Stromal cell of bone marrow (primary cell): ENCODE measurements around the gene KRTAP2-2.
A peak's percentile ranks its signal among the peaks of the same experiment; 100 is the strongest.
"Not testable (repeated sequence)": the region's sequence is repeated elsewhere in the genome, so short reads cannot be mapped to it uniquely, and the experiment has no call there.

Source experiments
- DNase-seq: peaks from one replicate; pipeline ENCODE4 v3.0.0-alpha.2; 2012; ENCODE audit warnings: low read depth

KRTAP2-2 gene

DNA sequence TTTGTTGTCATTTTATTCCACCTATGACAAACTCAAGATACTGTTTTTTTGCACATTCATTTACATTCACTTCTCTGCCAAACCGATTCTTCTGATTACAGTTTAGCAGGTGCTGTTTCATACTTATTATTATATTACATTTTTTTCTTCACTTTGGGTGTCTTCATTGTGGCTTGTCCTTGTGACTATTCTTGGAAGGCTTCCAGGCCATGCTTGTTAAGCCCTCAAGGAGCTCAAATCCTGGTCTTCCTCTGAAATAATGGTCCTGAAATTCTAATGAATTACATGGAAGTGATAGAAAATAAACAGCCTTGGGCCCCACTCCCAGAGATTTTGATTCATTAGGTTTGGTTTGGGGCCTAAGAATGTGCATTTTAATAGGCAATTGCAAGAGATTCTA lies 9.3 kb upstream of the KRTAP2-2 start:
- DNase-seq = no peak

DNA sequence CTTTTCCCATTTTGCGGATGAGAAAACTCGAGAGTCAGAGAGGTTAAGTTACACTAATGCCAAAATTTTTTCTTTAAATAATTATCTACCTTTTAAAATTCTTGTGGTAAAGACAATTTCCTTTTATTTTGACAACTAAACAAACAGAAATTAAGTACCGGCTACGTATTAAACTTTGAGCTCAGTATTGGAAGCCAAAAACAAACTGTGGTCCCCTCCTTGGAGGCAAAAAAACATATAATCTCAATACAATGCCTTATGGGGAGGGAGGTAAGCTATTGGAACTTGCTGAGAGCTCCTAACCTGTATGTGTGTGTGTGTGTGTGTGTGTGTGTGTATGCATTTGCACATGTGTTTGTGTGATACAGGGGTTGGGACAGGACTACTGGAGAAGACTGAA lies 8.4 kb upstream of the KRTAP2-2 start:
- DNase-seq = no peak

DNA sequence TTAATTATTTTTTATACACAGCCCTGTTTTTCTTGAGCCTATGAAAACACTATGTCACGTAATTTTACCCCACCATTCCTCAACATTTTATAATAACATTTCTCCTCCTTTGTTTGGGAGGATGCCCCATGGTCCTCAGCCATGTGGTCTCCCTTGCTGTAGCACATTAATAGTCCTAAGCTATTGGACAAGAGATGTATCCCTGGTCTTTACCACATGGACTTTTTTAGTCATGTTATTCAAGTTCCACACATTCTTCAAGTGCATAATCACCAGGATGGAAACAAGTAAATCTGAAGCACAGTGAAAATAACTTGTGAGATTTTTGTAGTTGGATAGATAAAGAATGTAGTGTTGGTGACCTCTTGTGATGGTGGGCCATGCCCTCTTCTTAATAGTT lies 6.9 kb upstream of the KRTAP2-2 start:
- DNase-seq = peak; percentile 88

DNA sequence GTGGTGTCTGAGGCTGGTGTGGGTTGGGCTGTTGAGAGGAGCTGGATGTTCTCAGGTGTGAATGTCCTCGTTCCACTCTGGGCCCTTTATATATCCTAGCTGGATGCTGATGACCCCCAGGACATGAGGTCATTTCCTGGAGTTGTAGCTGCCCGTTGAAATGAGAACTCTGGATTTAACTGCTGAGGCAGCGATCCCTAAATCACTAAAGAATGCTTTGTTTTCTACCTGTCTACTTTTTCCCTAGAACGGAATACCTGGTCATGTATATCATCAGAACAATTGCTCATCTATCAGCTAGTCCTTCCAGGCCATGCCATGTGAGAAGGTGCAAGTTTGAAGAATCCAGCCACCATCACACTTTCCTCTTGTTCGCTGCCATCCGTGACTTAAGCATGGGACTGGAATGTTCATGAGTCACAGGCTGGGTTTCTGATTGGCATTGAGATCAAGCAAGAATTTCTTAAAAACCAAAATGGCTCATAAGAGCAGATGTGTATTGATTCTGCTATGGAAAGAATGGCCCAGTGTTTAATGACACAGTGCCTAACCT lies 5.1 kb upstream of the KRTAP2-2 start, which contains the start of gene KRTAP2-3:
TSS of gene KRTAP2-3 (minus strand) at position 63 of the 553 bp plus-strand sequence. CDS start 64 bp downstream, outside the sequence.
- peak; percentile 88 for DNase-seq

DNA sequence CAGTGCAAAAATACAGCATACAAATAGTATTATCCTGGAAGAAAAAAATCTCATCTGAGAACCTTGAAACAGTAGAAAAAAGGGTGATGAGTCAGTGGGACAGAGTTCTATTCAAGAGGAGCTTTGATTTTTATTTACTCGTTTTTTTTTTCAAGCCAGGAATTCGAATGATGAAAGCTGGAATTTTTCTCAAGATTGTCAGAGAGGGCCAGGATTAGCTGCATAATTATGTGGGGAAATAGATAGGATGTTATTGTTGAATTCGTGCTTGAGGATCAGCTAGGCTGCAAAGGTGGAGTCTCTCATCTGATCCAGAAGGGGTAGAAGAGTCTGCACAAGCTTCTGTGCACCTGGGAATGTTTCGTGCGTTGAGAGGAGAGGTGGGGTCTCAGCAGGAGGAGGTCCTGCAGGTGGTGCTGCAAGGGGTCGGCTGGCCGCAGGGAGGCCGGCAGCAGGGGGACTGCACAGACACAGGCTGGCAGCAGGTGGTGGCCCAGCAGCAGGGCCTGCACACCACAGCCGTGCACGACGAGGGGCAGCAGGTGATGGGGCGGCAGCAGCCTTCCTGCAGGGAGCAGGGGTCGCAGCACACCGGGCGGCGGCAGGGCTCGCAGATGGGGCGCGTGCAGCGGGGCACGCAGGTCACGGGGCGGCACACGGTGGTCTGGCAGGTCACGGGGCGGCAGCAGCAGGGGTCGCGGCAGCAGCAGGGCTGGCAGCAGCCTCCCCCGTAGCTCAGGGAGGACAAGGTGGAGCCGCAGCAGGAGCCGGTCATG lies 4.4 kb upstream of the KRTAP2-2 start:
- peak; percentile 73 for DNase-seq

DNA sequence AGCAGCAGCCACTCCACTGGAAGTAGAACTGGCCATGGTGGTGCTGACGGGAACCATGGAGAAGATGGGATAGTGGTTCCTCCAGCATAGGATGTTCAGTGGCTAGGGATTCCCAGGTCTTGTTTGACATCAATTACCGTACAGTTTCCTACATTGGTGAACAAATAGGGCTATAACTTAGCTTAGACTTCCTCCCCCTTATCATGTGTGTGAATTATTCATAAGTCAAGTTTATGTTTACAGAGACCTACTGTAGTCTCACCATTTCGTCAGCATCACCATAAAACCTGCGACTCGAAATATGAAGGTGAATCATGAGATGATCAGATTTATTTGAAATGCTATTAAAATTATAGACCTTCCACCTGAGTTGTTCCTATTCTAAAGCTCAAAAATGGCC lies 3.7 kb upstream of the KRTAP2-2 start:
- DNase-seq = no peak

DNA sequence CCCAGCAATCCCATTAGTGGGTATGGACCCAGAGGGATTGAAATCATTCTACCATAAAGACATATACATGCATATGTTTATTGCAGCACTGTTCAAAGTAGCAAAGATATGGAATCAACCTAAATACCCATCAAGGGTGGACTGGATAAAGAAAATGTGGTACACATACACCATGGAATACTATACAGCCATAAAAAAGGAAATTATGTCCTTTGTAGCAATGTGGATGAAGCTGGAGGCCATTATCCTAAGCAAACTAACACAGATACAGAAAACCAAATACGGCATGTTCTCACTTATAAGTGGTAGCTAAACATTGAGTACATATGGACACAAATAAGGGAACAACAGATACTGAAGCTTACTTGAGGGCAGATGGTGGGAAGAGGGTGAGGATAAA lies 2.5 kb upstream of the KRTAP2-2 start:
- no peak for DNase-seq

DNA sequence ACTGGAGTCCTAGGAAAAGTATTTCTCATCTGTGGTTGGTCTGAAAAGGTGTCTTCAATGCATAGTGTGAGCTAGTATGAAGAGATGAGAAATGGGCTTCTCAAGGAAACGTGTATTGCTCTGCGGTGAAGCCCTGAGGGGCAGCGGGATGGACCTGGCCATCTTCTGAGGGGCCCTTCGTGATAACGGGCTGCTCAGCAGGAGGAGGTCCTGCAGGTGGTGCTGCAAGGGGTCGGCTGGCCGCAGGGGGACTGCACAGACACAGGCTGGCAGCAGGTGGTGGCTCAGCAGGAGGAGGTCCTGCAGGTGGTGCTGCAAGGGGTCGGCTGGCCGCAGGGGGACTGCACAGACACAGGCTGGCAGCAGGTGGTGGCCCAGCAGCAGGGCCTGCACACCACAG lies 474 bp downstream of the KRTAP2-2 start:
- DNase-seq = not testable (repeated sequence)

DNA sequence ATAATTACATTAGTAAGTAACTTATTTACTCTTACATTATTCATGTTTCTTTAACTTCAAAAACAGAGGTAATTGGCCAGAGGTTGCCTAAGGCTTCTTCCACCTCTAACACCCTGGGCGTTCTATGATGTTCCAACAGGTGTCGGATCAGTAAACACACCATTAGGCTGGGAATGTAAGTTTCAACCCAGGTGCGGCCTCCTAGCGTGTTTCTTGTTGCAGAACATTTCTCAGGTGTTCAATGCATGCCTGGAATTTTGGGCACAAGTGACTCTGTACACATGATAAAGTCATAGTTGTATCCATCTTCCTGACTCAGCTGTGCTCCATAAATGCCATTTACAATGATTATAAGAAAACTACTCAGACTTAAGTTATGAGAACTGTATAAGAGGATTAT lies 1.0 kb downstream of the KRTAP2-2 start:
- no peak for DNase-seq

DNA sequence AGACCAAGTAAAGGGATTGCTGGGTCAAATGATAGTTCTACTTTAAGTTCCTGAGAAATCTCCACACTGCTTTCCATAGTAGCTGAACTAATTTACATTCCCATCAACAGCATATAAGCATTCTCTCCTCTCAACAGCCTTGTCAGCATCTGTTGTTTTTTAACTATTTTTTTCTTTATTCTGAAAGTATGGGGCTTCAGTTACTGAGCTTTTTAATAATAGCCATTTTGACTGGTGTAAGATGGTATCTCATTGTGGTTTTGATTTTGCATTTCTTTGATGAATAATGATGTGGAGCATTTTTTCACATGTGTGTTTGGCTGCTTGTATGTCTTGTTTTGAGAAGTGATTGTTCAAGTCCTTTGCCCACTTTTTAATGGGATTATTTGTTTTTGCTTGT lies 2.5 kb downstream of the KRTAP2-2 start:
- DNase-seq = no peak

DNA sequence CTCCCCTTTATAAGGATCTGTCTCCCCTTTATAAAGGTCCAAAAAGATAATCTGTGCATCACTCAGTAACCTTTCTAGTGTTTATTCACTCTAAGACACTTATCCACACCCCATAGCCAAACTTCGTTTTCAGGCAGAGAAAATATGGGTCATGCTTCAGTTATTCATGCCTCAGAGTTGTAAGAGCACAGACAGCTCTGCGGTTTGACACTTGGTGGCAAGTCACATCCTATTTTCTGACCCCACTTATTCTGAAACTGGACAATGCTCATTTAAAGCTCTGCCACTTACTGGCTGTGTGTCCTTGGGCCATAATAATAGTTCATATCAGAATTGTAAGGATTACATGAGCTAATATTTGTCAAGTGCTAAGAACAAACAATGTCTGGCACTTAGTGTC lies 5.9 kb downstream of the KRTAP2-2 start:
- peak; percentile 57 for DNase-seq

DNA sequence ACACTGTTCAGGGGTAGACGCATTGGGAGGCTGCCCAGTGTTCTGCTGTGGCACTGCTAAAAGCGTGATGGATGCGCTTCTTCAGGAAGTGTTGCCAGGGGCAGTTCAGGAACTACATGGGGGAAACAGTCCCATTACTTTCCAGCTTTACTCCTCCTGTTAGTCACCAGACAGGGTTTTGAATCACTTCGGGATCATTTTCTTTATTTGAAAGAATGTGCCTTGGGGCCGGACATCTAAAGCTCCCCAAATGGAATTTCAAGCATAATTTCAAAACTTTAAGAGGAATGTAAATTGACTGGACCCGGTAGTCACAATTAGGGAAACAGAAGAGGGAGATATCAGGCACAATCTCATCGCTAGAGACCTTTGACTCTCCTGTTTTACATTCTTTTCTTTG lies 6.6 kb downstream of the KRTAP2-2 start:
- no peak for DNase-seq

DNA sequence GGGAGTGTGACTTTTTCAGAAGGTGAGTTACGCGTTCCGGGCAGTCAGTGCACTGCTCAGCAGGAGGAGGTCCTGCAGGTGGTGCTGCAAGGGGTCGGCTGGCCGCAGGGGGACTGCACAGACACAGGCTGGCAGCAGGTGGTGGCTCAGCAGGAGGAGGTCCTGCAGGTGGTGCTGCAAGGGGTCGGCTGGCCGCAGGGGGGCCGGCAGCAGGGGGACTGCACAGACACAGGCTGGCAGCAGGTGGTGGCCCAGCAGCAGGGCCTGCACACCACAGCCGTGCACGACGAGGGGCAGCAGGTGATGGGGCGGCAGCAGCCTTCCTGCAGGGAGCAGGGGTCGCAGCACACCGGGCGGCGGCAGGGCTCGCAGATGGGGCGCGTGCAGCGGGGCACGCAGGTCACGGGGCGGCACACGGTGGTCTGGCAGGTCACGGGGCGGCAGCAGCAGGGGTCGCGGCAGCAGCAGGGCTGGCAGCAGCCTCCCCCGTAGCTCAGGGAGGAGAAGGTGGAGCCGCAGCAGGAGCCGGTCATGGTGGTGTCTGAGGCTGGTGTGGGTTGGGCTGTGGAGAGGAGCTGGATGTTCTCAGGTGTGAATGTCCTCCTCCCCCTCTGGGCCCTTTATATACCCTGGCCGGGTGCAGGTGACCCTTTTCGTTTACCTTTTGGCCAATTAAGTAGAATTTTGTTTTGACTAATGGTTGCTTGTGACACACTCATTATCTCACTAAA lies 8.1 kb downstream of the KRTAP2-2 start, which contains the start of gene KRTAP2-1:
TSS of gene KRTAP2-1 (minus strand) at position 582 of the 731 bp plus-strand sequence. CDS start at position 533, 49 bp downstream.
- DNase-seq = not testable (repeated sequence)

DNA sequence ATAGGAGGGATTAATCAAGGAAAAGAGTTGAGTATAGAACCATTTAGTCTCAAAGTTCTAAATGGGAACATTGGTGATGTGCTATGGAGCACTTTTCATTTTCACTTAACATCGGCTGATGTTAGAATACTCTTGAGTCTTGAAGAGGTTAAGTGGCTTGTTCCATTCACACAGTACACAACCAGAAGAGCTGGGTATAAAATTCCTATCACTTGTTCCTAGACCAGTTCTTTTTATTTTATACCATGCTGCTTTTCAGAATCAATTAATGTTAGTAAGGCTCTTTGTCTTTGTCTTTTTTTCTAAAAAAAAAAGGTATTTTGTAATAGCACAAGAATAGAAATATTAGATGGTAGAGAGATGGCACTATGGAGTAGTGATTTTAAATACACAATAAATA lies 12.1 kb downstream of the KRTAP2-2 start:
- no peak for DNase-seq

DNA sequence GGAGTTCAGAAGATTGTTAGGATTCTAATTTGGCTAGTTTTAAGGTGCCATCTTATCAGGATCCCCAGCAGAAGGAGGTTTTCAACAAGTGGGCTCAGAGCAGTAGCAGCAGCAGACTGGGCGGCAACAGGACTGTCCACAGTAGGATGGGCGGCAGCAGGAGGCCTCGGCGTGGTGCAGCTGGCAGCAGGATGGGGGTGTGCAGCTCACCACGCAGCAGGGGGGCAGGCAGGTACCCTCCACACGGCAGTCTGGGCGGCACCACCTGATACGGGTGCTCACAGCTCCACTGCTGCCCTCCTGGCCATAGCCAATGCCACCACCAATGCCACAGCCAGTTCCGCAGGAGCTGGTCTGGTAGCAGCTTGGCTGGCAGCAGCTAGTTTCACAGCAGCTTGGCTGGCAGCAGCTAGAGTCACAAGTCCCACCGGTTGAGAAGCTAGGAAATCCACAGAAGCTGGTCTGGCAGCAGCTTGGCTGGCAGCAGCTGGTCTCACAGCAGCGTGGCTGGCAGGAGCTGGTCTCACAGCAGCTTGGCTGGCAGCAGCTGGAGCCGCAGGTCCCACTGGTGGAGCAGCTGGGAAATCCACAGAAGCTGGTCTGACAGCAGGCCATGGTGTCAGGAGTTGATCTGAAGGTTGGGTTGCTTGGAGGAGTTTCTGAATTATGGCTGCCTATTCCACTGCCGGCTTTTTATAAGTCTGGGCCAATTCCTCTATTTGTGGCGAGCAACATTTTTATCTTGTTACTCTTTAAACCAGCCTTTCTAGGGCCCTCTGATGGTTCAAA lies 14.1 kb downstream of the KRTAP2-2 start, which contains the start of gene KRTAP1-1:
TSS of gene KRTAP1-1 (minus strand) at position 668 of the 789 bp plus-strand sequence. CDS start at position 615, 53 bp downstream.
- not testable (repeated sequence) for DNase-seq

DNA sequence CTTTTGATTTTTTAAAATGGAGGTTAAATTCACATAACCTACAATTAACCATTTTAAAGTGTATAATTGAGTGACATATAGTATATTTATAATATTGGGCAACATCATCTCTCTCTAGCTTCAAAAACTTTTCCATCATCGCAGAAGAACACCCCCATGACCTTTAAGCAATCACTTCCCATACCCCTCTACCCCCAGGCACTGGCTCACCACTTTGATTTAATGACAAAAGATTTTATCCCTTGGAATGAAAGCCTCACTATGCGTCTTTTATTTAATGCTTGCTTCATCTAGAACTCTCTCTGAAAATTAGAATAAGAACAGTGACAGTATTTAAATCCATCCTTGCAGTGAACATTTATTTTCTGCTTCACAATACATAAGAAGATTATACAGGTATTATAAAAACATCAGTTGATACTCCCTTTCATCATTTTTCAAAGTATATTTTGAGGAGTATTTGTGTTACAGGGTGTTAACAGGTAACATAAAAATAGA lies 17.1 kb downstream of the KRTAP2-2 start:
- DNase-seq = no peak

DNA sequence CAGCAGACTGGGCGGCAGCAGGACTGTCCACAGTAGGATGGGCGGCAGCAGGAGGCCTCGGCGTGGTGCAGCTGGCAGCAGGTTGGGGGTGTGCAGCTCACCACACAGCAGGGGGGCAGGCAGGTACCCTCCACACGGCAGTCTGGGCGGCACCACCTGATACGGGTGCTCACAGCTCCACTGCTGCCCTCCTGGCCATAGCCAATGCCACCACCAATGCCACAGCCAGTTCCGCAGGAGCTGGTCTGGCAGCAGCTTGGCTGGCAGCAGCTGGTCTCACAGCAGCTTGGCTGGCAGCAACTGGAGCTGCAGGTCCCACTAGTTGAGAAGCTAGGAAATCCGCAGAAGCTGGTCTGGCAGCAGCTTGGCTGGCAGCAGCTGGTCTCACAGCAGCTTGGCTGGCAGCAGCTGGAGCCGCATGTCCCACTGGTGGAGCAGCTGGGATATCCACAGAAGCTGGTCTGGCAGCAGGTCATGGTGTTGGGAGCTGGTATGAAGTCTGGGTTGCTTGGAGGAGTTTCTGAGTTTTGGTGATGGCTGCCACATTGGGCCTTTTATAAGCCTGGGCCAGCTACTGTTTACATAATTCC lies 20.6 kb downstream of the KRTAP2-2 start, which contains the start of gene KRTAP1-3:
TSS of gene KRTAP1-3 (minus strand) at position 529 of the 590 bp plus-strand sequence. CDS start at position 476, 53 bp downstream.
- not testable (repeated sequence) for DNase-seq

DNA sequence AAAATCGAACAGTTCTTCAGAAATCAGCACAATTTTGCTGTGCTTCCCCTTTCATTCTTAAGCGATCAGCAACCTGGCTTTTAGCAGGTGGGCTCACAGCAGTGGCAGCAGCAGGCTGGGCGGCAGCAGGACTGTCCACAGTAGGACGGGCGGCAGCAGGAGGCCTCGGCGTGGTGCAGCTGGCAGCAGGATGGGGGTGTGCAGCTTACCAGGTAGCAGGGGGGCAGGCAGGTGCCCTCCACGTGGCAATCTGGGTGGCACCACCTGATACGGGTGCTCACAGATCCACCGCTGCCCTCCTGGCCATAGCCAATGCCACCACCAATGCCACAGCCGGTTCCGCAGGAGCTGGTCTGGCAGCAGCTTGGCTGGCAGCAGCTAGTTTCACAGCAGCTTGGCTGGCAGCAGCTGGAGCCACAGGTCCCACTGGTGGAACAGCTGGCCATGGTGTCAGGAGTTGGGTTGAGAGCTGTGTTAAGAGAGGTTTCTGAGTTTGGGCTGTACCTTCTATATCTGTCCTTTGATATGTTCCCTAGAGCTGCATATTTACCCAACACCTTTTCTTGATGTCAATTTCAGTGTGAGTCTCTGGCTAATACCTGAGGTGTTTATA lies 25.3 kb downstream of the KRTAP2-2 start, which contains the start of gene KRTAP1-4:
TSS of gene KRTAP1-4 (minus strand) at position 563 of the 613 bp plus-strand sequence. CDS start at position 446, 117 bp downstream.
- no peak for DNase-seq

DNA sequence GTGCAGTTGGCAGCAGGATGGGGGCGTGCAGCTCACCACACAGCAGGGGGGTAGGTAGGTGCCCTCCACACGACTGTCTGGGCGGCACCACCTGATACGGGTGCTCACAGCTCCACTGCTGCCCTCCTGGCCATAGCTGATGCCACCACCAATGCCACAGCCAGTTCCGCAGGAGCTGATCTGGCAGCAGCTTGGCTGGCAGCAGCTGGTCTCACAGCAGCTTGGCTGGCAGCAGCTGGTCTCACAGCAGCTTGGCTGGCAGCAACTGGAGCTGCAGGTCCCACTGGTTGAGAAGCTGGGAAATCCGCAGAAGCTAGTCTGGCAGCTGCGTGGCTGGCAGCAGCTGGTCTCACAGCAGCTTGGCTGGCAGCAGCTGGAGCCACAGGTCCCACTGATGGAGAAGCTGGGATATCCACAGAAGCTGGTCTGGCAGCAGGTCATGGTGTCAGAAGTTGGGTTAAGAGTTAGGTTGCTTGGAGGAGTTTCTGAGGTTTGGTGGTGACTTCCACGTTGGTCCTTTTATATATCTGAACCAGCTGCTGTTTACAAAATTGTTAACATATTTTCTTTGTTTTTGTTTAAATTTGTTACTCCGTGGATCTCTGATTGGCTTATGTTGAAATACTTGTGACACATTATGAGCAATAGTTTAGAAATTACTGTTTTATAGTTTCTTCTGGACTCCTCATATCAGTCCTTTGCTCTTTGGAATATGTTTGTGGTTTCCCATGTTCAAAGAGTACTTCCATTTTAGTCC lies 28.1 kb downstream of the KRTAP2-2 start, which contains the start of gene KRTAP1-5:
TSS of gene KRTAP1-5 (minus strand) at position 494 of the 757 bp plus-strand sequence. CDS start at position 441, 53 bp downstream.
- peak; percentile 70 for DNase-seq

DNA sequence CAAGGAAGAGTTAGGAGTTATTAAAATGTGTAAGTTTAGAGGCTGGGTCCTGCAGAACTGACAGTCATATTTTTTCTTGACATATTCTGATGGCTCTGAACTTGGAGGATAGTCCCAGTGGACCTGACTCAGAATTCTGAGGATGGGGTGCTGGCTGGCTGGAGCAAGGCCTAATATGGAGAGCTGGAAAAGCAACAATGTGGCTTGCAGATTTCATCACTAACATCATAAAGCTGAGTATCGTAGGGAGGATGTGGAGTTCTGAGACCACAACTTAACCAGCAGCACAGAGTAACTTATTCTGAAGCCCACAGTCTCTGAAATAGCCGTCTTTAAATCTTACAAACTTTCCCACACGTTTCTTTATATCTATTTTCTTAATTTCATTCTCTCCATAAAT lies 30.3 kb downstream of the KRTAP2-2 start:
- DNase-seq = peak; percentile 71
